CD4-positive, alpha-beta T cell treated with Interleukin-15 for 4 hours (primary cell): Measurements from ENCODE around the gene OSBPL10.
"Not testable (repeated sequence)": the region's sequence is repeated elsewhere in the genome, so short reads cannot be mapped to it uniquely, and the experiment has no call there.

ENCODE experiments used
- DNase-seq: peaks from one replicate; pipeline ENCODE4 v3.0.0-alpha.2; 2020; ENCODE audit warnings: low spot score

The OSBPL10 gene

DNA sequence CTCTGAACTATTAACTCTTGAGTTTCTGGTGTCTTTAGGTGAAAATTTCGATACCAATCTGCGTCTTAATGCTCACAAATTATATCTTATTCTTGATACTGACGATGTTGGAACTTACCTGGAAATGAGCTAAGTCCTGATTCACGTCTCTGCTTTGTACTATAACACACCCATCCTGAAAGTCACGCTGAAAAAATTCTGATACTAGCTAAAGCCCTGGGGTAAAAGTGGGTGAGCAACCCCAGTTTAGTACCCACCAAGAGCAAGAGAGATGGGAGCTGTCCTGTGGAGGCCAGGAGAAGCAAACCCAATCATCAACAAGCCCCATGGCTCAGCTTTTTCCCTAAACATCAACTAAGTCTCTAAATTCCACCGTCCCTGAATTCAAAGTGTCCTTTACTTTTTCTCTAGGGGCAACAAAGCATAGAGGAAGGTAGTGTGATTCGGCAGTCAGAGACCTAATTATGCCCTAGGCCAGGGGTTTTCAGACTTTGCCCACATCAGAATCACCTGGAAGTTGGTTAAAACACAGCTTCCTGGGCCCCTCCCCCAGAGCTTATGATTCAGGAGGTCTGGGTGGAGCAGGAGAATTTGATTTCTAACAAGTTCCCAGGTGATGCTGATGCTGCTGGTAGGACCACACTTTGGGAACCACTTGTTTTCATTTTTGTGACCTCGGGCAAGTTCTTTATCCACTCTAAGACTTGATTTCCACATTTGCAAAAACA is 90.2 kb downstream of the OSBPL10 start:
- no peak for DNase-seq

DNA sequence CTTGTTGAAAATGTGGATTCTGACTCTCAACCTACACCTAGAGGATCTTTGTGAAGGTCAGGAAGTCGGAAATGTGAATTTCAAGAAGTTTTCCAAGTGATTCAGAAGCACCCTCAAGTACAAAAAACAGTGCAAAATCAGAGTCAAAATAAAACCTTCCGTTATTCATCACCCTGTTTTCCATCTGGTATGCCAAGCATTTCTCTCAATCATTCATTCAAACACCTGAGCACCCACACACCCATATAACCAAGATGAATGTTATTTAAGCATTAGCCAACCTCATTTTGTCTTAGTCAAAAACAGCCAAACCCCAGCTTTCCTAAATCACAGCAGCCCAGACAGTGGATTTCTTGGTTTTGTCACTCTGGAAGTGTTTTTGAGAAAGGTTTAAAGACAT is 91.1 kb downstream of the OSBPL10 start:
- no peak for DNase-seq

DNA sequence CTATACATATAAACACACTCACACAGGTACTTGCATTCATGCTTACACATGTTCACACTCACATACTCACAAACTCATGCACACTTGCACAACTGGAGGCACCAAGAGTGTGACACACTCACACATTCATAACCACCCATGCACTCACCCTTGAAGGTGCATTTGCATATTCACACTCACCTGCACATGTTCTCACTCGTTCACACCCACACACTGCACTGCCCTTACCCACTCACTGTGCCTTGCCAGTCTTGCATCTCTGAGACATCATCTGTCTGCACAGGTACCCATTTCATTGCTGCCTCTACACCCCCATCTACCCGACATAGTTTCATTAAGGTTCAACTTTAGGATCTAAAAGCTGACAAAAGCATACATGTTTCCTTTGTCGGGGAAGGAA is 95.8 kb downstream of the OSBPL10 start:
- DNase-seq: no peak

DNA sequence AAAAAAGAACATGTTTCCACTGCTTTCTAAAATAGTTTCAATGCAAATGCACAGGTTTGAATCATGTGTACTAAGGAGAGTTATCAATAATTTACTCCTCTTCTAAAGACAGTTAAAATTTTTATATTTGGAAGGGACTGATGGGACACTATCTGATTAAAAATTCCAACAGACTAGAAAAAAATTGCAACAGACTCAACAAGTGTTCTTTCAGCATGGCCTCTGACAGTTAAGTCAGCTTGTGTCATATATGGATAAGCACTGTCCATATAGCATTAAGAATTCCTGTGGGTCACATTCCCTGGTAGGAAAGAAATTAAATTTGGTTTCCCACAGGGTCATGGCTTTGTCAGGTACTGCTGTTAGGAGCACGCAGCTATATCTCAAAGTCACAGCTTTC is 96.8 kb downstream of the OSBPL10 start:
- DNase-seq: no peak

DNA sequence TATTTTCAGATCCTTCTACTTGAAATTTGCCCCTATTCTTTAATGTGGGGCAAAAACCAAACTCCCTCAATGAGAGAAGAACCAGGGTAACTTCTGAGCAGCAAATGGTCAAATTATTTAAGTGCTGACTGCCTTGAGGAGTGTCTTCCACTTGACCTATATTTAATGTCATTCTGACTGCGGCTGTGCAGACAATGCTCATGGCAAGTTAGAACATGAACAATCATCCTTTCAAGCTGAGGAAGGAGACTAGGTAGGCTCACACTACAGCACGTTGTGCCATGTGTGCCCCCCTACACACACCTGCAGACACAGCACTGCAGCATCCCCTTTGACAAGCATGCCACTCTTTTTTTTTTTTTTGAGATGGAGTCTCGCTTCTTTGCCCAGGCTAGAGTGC is 98.2 kb downstream of the OSBPL10 start:
- no peak for DNase-seq

DNA sequence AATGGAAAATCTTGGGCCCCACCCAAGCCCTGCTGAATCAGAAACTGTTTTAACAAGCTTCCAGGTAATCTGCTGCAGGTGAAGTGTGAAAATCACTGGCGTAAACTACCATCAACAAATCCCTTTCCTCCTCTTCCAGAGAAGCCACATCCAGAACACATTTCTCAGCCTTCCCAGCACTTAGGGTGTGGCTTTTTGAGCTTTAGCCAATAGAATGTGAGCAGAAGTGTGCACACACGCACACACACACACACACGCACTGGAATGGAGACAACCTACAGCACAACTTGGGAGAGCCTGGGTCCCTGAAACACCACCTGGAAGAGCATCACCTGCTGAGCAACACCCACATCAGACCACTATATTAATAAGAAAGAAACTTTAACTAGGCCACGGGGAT is 98.6 kb downstream of the OSBPL10 start:
- no peak for DNase-seq

DNA sequence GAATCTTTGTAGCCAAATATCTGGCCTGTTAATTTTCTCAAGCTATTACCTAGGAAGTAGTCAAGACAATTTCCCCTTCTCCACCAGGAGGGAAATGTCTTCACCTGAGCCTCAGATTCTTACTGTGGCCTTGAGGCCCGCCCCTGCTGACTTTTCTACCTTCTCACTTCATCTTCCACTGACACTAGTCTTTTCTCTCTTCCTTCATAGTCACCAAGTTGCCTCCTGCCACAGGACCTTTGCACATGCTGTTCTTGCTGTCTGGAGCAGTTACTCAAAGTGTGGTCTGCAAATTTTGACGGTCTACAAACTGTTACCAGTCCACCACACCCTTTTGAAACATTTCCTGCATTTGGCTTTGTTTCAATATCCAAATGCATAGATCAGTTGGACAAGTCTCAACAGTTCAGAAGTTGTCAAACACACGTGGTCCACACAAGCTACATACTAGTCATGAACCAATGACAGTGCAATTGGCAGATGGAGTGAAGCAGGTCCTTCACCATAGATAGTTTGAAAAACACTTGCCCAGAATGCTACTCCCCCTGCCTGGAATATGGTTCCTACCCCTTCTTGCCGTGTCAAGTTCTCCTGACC is 100.5 kb downstream of the OSBPL10 start:
- DNase-seq: no peak

DNA sequence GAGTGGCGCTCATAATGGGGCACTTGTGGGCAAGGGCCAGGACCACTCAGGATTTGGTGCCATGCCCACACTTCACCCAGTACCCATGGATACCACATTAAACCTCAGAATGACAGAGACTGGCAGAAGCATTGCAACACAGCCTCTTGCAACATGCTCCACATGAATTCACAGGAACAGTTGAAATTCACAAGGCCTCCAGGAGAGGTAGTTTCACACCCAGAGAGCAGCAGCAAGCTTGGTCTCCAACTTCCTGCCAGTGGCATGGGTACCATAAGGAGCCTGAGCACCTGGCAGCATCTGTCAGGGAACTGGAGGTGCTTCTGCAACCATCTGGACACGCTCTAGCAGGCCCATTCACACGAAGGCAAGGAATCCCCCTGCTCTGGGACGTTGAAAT is 101.0 kb downstream of the OSBPL10 start:
- DNase-seq: no peak

DNA sequence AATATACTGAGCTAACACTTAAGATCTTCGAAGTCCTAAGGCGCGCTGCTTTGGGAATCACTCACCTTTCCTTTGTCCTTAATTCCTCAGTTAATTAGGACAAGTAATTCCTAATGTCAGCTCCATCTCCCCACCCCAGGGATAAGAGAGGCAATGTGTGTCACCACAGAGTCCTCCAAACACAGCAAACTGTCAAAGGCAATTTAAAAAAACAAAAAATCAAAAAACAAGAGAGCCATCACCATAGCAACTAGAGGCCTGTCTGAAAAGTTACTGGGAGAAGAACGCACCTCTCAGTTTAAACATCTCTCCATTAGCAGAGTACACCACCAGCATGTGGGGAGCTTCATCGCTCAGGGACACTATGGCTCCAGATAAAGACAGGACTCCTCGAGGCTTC is 101.7 kb downstream of the OSBPL10 start:
- DNase-seq: no peak

DNA sequence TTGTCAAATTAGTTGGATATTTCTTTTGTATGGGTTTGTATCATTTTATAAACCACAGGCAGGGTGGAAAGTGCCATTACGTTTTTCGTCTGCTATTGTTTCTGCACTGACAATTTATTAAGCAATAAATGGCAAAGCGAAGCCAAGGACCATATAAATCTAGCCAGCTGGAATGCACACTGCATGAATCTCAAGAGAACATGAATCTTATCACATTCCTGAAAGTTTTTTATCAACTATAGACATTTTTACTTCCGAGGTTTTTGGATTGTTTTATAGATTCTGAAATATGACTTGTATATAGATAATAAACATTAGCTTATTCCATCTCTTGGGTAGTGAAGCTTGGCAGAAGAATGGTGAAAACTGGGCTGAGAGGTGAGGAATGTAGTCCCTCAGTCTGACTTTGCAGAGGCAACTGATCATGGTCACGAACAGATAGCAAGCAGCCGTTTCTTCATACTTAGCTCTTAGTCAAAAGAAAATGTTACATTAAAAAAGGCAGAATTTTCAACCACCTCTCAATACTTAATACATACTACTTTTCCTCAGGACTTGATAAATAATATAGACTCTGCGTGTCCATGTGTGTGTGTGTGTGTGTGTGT is 102.7 kb downstream of the OSBPL10 start:
- DNase-seq: no peak

DNA sequence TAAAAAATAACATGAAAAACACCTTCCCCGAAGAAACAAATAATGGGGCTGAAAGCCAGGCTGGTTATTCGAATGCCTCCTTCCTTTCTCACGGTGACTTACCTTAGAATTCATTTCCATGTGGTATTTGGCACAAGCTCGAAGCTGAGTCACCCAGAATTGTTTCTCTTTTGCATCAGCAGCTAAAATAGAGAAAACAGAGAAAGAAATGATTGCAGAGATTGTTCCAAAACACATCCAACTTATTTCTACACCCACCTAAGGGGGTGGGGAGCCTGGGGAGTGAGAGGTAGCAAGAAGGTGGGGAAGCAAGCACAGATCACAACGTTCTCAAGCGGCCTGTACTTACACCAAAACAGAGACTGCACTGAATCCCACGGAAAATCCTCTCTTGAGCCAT is 104.7 kb downstream of the OSBPL10 start:
- DNase-seq: no peak

DNA sequence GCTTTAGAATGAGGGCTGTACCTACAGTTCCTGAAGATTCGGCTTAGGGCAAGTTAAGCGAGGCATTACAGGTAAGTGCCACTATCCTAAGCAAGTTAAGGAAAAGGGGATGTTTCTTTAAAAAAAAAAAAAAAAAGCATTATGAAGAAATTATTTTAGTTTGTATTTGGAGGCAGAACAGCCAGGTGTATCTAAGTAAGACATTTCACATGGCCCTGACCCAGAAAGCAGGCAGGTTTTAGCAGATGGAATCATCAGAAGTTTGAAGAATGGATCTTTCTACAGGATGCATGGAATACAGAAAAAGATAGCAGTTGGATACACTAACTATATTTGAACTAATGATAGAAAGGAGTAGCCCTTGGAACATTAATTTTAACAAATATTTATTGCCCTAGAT is 105.6 kb downstream of the OSBPL10 start:
- DNase-seq: no peak

DNA sequence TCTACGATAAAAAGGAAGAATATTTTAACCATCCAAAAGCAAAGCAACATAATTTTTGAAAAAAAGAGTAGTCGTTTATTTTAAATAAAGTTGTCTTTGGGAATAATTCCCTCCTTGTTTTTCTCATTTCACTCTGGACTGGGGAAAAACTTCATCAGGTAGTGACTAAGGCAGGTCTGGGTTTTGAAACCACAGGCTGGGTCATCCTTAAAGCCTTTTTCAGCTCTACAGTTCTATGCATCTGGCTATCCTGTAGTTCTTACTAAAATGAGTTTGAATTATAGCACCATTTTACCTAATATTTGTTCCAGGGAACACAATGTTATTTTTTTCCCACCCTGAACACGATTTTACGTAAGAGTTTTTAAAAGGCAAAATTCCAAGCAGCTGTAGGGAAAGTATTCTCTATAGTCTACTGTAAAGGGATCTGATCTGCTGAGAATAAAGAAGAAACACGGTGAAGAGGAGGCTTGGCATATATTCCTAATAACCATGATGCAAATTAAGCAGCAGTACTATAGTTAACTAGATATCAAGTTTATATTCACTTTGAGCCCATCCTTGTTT is 107.7 kb downstream of the OSBPL10 start:
- no peak for DNase-seq

DNA sequence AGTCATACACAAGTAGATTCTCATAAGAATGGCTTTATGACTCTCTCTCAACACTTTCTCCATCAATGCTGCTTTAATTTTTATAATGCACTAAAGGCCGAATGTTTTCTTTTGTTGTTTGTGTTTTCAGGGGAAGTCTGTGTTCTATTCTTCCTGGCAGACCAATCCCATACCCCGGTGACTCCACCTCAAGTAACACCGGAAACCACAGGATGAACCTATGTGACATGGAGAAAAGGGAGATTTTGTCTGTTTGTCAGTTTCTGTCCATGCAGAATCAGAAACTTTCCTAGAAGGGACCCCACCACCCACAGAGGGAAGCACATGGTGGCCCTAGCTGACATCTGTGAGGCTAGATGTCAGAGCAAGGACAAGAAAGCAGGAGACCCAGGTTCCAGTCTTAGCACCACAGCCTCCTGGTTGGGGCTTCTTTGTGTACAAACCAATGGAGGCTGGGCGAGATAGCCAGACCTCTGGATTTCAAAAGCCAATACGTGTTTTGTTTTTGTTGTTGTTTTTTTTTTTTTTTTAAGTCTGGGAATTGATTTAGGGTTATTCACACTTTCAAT is 109.0 kb downstream of the OSBPL10 start:
- no peak for DNase-seq

DNA sequence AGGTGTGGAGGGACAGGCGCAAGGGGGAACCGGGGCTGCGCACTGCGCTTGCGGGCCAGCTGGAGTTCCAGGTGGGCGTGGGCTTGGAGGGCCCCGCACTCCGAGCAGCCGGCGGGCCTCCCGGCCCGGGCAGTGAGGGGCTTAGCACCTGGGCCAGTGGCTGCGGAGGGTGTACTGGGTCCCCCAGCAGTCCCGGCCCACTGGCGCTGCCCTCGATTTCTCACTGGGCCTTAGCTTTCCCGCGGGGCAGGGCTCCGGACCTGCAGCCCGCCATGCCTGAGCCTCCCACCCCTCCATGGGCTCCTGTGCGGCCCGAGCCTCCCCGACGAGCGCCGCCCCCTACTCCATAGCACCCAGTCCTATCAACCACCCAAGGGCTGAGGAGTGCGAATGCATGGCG is 111.0 kb downstream of the OSBPL10 start:
- DNase-seq: not testable (repeated sequence)

DNA sequence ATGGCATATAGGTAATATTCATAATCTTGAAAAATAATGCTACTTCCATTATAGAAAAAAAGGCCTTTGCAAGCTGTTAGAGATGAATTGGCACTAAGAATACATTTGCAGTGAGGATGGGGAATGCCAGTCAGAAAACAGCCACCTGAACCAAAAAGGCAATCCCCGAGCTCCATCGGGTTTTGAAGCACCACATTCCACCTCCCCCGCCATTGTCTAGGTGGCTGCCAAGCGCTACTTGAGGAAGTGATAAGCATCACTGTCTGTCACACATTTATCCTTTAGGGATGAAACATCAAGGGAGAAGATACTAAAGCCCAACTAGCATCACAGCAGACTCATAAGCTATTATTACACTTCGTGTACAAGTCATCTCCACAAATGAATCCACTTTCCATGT is 112.8 kb downstream of the OSBPL10 start:
- no peak for DNase-seq

DNA sequence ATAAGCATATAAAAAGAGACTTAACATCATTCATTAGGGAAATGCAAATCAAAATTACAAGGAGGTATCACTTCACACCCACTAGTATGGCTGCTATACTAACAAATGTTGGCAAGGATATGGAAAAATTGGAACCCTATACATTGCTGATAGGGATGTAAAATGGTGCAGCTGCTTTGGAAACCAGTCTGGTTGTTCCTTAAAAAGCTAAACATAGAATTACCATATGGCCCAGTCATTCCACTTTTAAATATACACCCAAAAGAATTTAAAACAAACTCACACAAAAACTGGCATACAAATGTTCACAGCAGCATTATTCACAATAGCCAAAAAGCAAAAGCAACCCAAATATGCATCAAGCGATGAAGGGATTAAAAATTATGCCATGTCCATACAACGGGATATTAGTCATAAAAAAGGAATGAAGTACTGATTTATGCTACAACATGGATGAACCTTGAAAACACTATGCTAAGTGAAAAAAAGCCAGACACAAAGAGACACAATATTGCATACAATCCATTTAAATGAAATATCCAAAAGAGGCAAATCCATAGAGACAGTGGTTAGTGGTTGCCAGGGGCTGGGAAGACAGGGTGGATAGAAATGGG is 118.3 kb downstream of the OSBPL10 start:
- DNase-seq: no peak

DNA sequence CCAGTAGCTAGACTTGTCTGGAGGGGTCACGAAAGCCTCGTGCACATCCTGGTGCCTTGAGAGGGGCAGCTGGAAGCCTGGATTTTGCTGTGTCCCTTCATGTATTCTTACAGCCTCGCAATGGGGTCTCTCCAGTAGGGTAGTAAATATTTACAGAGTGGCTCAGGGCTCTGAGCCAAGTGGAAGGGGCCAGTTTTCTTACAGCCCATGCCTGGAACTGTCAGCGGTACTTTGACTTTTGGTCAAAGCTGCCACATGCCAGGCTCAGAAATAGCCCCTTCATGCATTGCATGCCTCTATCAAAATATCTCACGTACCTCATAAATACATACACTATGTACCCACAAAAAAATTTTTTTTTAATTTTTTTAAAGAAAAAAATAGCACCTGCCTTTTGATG is 119.2 kb downstream of the OSBPL10 start:
- no peak for DNase-seq

DNA sequence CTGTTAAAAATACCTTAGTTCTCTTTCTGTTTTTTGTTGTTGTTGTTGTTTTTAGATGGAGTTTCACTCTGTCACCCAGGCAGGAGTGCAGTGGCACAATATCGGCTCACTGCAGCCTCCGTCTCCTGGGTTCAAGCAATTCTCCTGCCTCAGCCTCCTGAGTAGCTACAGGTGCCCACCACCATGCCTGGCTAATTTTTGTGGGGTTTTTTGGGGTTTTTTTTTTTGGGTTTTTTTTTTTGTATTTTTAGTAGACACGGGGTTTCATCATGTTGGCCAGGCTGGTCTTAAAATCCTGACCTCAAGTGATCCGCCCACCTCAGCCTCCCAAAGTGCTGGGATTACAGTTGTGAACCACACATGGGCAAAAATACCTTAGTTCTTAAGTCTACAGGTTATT is 120.4 kb downstream of the OSBPL10 start:
- not testable (repeated sequence) for DNase-seq

DNA sequence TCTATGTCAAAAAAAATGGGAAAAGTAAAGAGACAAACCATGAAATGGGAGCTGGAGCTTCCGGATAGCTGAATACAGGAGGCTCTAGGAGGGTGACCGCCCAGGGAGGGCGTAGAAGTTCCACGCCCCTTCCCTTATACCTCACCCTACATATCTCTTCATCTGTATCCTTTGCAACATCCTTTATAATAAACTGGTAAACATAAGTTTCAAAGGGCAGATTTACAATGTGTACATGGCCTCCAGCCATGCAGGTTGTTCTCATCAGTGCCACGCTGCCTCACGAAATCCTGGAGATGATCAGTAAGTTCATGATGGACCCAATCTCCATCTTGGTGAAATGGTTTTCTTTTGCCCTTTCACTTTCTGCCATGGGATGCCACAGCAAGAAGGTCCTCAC is 121.8 kb downstream of the OSBPL10 start:
- DNase-seq: no peak

DNA sequence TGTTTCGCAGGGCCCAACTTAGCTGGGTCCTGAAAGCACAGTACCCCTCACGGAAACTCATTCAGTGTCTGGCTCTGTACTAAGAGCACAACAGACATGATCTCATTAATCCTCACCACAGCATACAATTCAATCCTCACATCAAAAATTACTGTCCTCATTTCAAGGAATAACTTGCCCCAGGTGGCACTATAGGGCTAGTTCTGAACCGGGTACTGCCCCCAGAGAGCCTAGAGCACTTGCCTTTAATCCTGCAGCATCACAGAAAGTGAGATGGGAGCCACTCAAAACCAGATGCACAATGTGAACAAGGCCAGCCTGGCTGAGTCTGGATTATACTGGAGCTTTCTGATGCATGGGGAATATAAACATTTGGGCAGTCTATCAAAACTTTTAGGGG is 122.6 kb downstream of the OSBPL10 start:
- DNase-seq: no peak

DNA sequence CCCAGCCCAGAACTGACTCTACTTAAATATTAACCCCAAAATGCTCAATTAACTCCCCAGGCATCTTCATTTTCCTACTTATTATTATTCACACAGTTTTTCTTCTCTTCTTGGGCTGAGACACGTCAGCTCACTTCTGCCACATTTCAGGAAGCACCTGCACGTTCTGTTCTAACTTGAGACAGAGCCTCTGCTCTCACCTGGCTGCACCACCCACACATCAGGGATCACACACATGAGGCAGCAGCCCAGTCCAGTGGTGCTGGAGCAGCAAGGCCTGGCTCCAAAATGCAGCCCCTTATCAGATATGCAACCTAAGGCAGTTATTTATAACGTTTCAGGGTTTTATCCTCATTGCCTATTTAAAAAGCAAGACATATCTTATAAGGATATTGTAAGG is 127.5 kb downstream of the OSBPL10 start:
- no peak for DNase-seq

DNA sequence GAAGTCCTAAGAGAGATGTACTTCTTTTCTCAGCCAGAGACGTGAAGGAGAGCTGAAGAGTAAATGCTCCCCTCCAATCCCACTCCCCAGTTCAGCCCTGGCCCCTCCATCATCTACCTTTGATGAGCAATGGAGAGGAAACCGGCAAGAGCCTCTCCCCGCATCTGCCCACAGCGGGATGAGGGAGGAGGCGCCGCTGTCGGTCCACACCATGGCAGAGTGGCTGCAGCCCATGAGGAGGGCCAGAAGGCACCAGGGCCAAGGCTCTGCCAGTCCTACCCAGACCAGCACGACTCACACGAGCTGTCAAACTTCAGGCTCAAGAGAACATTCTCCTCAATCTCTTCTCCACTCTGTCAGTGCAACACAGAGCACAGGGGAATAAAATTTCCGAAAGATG is 129.8 kb downstream of the OSBPL10 start:
- no peak for DNase-seq
